ENCODE measurements around the gene TNPO3. TPM values are rescaled to one million over a fixed set of nuclear protein-coding genes. Genes with fewer than 3 reads are reported as not detected.

Gene TNPO3
- total RNA-seq, 2 experiments from 2014 or later, result 17.1 to 18.7 TPM

GRCh38 chr7:128937647-128938543, 117.0 kb downstream of the TNPO3 start, which contains the start of gene IRF5:
TSS of gene IRF5 (plus strand) at chr7:128937927. CDS start at chr7:128942082, 4,155 bp downstream.
- Mint-ChIP-seq H3K36me3 (ENCODE audit: low read depth) (no peaks in the 10 kb centered on the region), H3K27ac (peak within 1 kb of the TSS; percentile 68), H3K9me3 (no peaks in the 10 kb centered on the region), H3K27me3 (peaks cover 23% of the 10 kb centered on the region), H3K4me3 (peak within 1 kb of the TSS; percentile 91), H3K4me1 (ENCODE audit: low read depth) (peaks cover 46% of the 10 kb centered on the region)
- Histone ChIP-seq H3K27ac (ENCODE audit: low read depth in 1 of 2, low read length in 2 of 2) (peak within 1 kb of the TSS in 1 of 2 donors; percentile 34), H3K4me1 (ENCODE audit: insufficient read depth, low read length) (peaks cover 61% of the 10 kb centered on the region), H3K27me3 (ENCODE audit: control insufficient read depth in 1 of 2, insufficient read depth in 2 of 2, low read length in 2 of 2) (peaks cover 0 to 3% of the 10 kb centered on the region in 2 experiments), H3K36me3 (ENCODE audit: insufficient read depth, low read length) (no peaks in the 10 kb centered on the region), H3K9me3 (ENCODE audit: control insufficient read depth in 1 of 2, insufficient read depth in 1 of 2, low read length in 2 of 2) (no peaks in the 10 kb centered on the region), H3K4me3 (ENCODE audit: low read length) (peak within 1 kb of the TSS; percentile 69)
- no peak for TF ChIP-seq CTCF (IDR thresholded peaks at IDR 0.05)
- DNase-seq (peak in 2 of 14 experiments; percentile 54 to 60), ATAC-seq (ENCODE audit: poor library complexity) (no peak)
- intact Hi-C loops (cut with DNase I, micrococcal nuclease), result no loop called here
- POLR2A ChIA-PET, result no interaction called here
- CTCF ChIA-PET, result no interaction called here

GRCh38 chr7:128937271-128937646, 117.7 kb downstream of the TNPO3 start:
- Mint-ChIP-seq H3K27me3 (peaks cover 23% of the 10 kb centered on the region), H3K36me3 (ENCODE audit: low read depth) (no peaks in the 10 kb centered on the region), H3K27ac (no peak overlapping the region), H3K4me3 (peak overlapping the region; percentile 83), H3K9me3 (no peaks in the 10 kb centered on the region), H3K4me1 (ENCODE audit: low read depth) (peaks cover 48% of the 10 kb centered on the region)
- Histone ChIP-seq H3K4me1 (ENCODE audit: insufficient read depth, low read length) (peaks cover 67% of the 10 kb centered on the region), H3K36me3 (ENCODE audit: insufficient read depth, low read length) (no peaks in the 10 kb centered on the region), H3K27ac (ENCODE audit: low read depth in 1 of 2, low read length in 2 of 2) (no peak overlapping the region), H3K27me3 (ENCODE audit: control insufficient read depth in 1 of 2, insufficient read depth in 2 of 2, low read length in 2 of 2) (peaks cover 0 to 3% of the 10 kb centered on the region in 2 experiments), H3K4me3 (ENCODE audit: low read length) (peak overlapping the region; percentile 47), H3K9me3 (ENCODE audit: control insufficient read depth in 1 of 2, insufficient read depth in 1 of 2, low read length in 2 of 2) (no peaks in the 10 kb centered on the region)
- ATAC-seq (ENCODE audit: poor library complexity), result no peak
- TF ChIP-seq CTCF (IDR thresholded peaks at IDR 0.05), result no peak
- intact Hi-C loops (cut with DNase I, micrococcal nuclease), result no loop called here
- POLR2A ChIA-PET, result no interaction called here
- DNase-seq, result no peak
- CTCF ChIA-PET, result no interaction called here

- no peaks in the 10 kb centered on the region for H3K36me3 Mint-ChIP-seq (ENCODE audit: low read depth)
- Histone ChIP-seq H3K36me3 (ENCODE audit: insufficient read depth, low read length) (no peaks in the 10 kb centered on the region), H3K4me1 (ENCODE audit: insufficient read depth, low read length) (peaks cover 68% of the 10 kb centered on the region), H3K4me3 (ENCODE audit: low read length) (no peak overlapping the region), H3K27ac (ENCODE audit: low read depth in 1 of 2, low read length in 2 of 2) (no peak overlapping the region), H3K27me3 (ENCODE audit: control insufficient read depth in 1 of 2, insufficient read depth in 2 of 2, low read length in 2 of 2) (peaks cover 0 to 3% of the 10 kb centered on the region in 2 experiments), H3K9me3 (ENCODE audit: control insufficient read depth in 1 of 2, insufficient read depth in 1 of 2, low read length in 2 of 2) (no peaks in the 10 kb centered on the region)
- ATAC-seq (ENCODE audit: poor library complexity) (no peak), DNase-seq (no peak)
- ChIA-PET CTCF (no interaction called here), POLR2A (no interaction called here)
- peaks cover 23% of the 10 kb centered on the region for H3K27me3 Mint-ChIP-seq
- TF ChIP-seq CTCF (IDR thresholded peaks at IDR 0.05), result no peak
- intact Hi-C loops (cut with DNase I, micrococcal nuclease), result no loop called here
- no peaks in the 10 kb centered on the region for H3K9me3 Mint-ChIP-seq
- peaks cover 48% of the 10 kb centered on the region for H3K4me1 Mint-ChIP-seq (ENCODE audit: low read depth)
- peak overlapping the region; percentile 83 for H3K4me3 Mint-ChIP-seq
- no peak overlapping the region for H3K27ac Mint-ChIP-seq
Measured at GRCh38 chr7:128936798-128937197, 118.1 kb downstream of the TNPO3 start.

All from CD4-positive, alpha-beta T cell (primary cell).